HG03469 (cell line): Measurements from ENCODE around the gene SLC9A7.
"Not testable (repeated sequence)": the region's sequence is repeated elsewhere in the genome, so short reads cannot be mapped to it uniquely, and the experiment has no call there.

Source experiments
- ATAC-seq: cut with Tn5 transposase; IDR thresholded peaks from one replicate; pipeline ENCODE4 v1.9.1; 2021; ENCODE audit warnings: mild to moderate bottlenecking, moderate library complexity, moderate number of reproducible peaks; ENCODE audit not compliant: unreplicated experiment

SLC9A7 gene

GRCh38 chrX:46754586-46755061 lies 4.3 kb downstream of the SLC9A7 start:
- no peak for ATAC-seq

- no peak for ATAC-seq
These were observed 4.9 kb downstream of the SLC9A7 start for GRCh38 chrX:46754036-46754435.

- no peak for ATAC-seq
These were observed 8.0 kb downstream of the SLC9A7 start for GRCh38 chrX:46750889-46751288.

GRCh38 chrX:46744009-46744408 lies 14.9 kb downstream of the SLC9A7 start:
- ATAC-seq = no peak

GRCh38 chrX:46743046-46743445 lies 15.9 kb downstream of the SLC9A7 start:
- ATAC-seq = no peak

- no peak for ATAC-seq
These were observed 19.2 kb downstream of the SLC9A7 start for GRCh38 chrX:46739736-46740135.

GRCh38 chrX:46737462-46737861 lies 21.5 kb downstream of the SLC9A7 start:
- no peak for ATAC-seq

- ATAC-seq = no peak
These were observed 21.9 kb downstream of the SLC9A7 start for GRCh38 chrX:46737041-46737440.

- ATAC-seq = no peak
These were observed 23.3 kb downstream of the SLC9A7 start for GRCh38 chrX:46735622-46736021.

GRCh38 chrX:46733226-46733625 lies 25.7 kb downstream of the SLC9A7 start:
- ATAC-seq = no peak

- ATAC-seq = no peak
These were observed 28.2 kb downstream of the SLC9A7 start for GRCh38 chrX:46730765-46731164.

- no peak for ATAC-seq
These were observed 31.5 kb downstream of the SLC9A7 start for GRCh38 chrX:46727441-46727840.

- ATAC-seq = not testable (repeated sequence)
These were observed 35.4 kb downstream of the SLC9A7 start for GRCh38 chrX:46723569-46723927.

GRCh38 chrX:46722742-46723568 lies 36.0 kb downstream of the SLC9A7 start:
- ATAC-seq = no peak

GRCh38 chrX:46716796-46717195 lies 42.1 kb downstream of the SLC9A7 start:
- ATAC-seq = no peak

- ATAC-seq = no peak
These were observed 42.9 kb downstream of the SLC9A7 start for GRCh38 chrX:46715997-46716396.

- no peak for ATAC-seq
These were observed 43.4 kb downstream of the SLC9A7 start for GRCh38 chrX:46715530-46715929.

- peak; percentile 75 for ATAC-seq
These were observed 45.0 kb downstream of the SLC9A7 start for GRCh38 chrX:46713672-46714490.

GRCh38 chrX:46712764-46713163 lies 46.2 kb downstream of the SLC9A7 start:
- no peak for ATAC-seq

- ATAC-seq = no peak
These were observed 47.8 kb downstream of the SLC9A7 start for GRCh38 chrX:46710927-46711623.

GRCh38 chrX:46710425-46710824 lies 48.5 kb downstream of the SLC9A7 start:
- no peak for ATAC-seq
